ENCODE measurements around the gene ARPC1A.
"Not testable (repeated sequence)": the region's sequence is repeated elsewhere in the genome, so short reads cannot be mapped to it uniquely, and the experiment has no call there.

DNA sequence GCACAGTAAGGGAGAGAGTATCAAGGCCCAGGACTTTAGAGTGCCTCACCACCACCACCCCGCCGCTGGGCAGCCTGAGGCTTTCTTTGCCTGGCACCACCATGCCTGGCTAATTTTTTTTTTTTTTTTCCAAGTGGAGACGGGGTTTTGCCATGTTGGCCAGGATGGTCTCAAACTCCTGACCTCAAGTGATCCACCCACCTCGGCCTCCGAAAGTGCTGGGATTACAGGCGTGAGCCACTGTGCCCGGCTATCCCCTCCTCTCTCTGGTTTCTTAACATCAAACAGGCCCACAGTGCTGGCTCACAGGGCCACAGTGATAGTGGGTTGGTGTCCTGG is 54.0 kb downstream of the ARPC1A start:
- TF ChIP-seq, protein P1, sequence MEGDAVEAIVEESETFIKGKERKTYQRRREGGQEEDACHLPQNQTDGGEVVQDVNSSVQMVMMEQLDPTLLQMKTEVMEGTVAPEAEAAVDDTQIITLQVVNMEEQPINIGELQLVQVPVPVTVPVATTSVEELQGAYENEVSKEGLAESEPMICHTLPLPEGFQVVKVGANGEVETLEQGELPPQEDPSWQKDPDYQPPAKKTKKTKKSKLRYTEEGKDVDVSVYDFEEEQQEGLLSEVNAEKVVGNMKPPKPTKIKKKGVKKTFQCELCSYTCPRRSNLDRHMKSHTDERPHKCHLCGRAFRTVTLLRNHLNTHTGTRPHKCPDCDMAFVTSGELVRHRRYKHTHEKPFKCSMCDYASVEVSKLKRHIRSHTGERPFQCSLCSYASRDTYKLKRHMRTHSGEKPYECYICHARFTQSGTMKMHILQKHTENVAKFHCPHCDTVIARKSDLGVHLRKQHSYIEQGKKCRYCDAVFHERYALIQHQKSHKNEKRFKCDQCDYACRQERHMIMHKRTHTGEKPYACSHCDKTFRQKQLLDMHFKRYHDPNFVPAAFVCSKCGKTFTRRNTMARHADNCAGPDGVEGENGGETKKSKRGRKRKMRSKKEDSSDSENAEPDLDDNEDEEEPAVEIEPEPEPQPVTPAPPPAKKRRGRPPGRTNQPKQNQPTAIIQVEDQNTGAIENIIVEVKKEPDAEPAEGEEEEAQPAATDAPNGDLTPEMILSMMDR (conservative IDR thresholded peaks at IDR 0.05), result not testable (repeated sequence)
- not testable (repeated sequence) for TF ChIP-seq ZFX (IDR thresholded peaks at IDR 0.05)
